HCT116 (cell line): Measurements from ENCODE around the gene GASK1A. TPM values are rescaled to one million over a fixed set of nuclear protein-coding genes. Genes with fewer than 3 reads are reported as not detected.

Experiments used
- ATAC-seq: fragments of 200-7000 bp; cut with Tn5 transposase; 2 replicates; pipeline ENCODE4 v1.9.1; 2020; ENCODE audit warnings: mild to moderate bottlenecking, moderate library complexity
- BruUV-seq: library from RNA; stranded (reverse); fragments of 400-500 nt; replicated peaks from 2 replicates; lab custom pipeline; 2021; lab: Mats Ljungman, UMichigan
- CTCF ChIA-PET: fragments of 300-600 bp; sonication (Branson Sonifier 250); formaldehyde crosslinking; loops from one replicate; lab custom pipeline; 2021; ENCODE audit warnings: antibody characterized with exemption; lab: Charles Lee
- POLR2A ChIA-PET: fragments of 300-600, 350-600 bp; sonication (Branson Sonifier 250); formaldehyde crosslinking; loops from one replicate; lab custom pipeline; 2021; ENCODE audit warnings: antibody characterized with exemption; lab: Charles Lee
- RAD21 ChIA-PET, 2 experiments: fragments of 300-600 bp; sonication (Branson Sonifier 250); formaldehyde crosslinking; loops; one replicate each; lab custom pipeline; 2023; ENCODE audit warnings: low total read pairs in 2 of 2; ENCODE audit not compliant: uncharacterized antibody in 2 of 2, unreplicated experiment in 2 of 2, low non-redundant PET in 1 of 2; lab: Charles Lee
- DNase-seq: peaks from one replicate; pipeline ENCODE4 v3.0.0-alpha.2; 2010; ENCODE audit warnings: low read depth, low spot score
- H2AFZ ChIP-seq: fragments of 200-600 bp; shearing (Covaris generic), sonication (generic); 2 replicates; pipeline ENCODE4 v1.6.1; 2017; ENCODE audit warnings: low read depth, mixed run types, mixed read lengths, antibody characterized with exemption, low read length; ENCODE audit not compliant: poor library complexity, severe bottlenecking
- H3K27ac ChIP-seq: 2 replicates; pipeline ENCODE4 v1.5.1; 2012; ENCODE audit warnings: low read depth, low read length
- H3K27me3 ChIP-seq: fragments of 200-600 bp; sonication (generic); 2 replicates; pipeline ENCODE4 v1.6.1; 2016; ENCODE audit warnings: mixed run types, low read length, mixed read lengths; ENCODE audit not compliant: insufficient read depth
- H3K36me3 ChIP-seq, 2 experiments: fragments of 200-500 bp in 1 of 2; fragments of 200-600 bp in 1 of 2; sonication (Bioruptor generic) in 1 of 2; sonication (generic) in 1 of 2; 2 replicates each; pipeline versions ENCODE4 v1.5.1 to v1.6.1; 2014 to 2016; ENCODE audit warnings: low read length in 2 of 2, inconsistent platforms in 1 of 2, mixed read lengths in 1 of 2, mixed run types in 1 of 2; ENCODE audit not compliant: insufficient read depth in 2 of 2, control insufficient read depth in 1 of 2
- H3K4me1 ChIP-seq, 2 experiments: fragments of 200-600 bp in 1 of 2; sonication (generic) in 1 of 2; 2 replicates each; pipeline versions ENCODE4 v1.5.1 to v1.6.1; 2012 to 2017; ENCODE audit warnings: low read length in 2 of 2, inconsistent platforms in 1 of 2, mild to moderate bottlenecking in 1 of 2, mixed read lengths in 1 of 2, mixed run types in 1 of 2, moderate library complexity in 1 of 2; ENCODE audit not compliant: insufficient read depth in 2 of 2, control insufficient read depth in 1 of 2
- H3K4me2 ChIP-seq: fragments of 200-600 bp; sonication (generic); 2 replicates; pipeline ENCODE4 v1.6.1; 2017; ENCODE audit warnings: mixed run types, low read length, mixed read lengths
- H3K4me3 ChIP-seq, 2 experiments: fragments of 200-600 bp in 1 of 2; sonication (generic) in 1 of 2; replicated peaks in 1 of 2; 2 replicates each; pipeline ENCODE4 v1.5.1; 2011 to 2016; ENCODE audit warnings: low read length in 2 of 2, control low read depth in 1 of 2, low read depth in 1 of 2, mild to moderate bottlenecking in 1 of 2, mixed read lengths in 1 of 2, mixed run types in 1 of 2
- H3K79me2 ChIP-seq: fragments of 200-600 bp; sonication (generic); 2 replicates; pipeline ENCODE4 v1.6.1; 2017; ENCODE audit warnings: mild to moderate bottlenecking, mixed run types, low read length, moderate library complexity, mixed read lengths; ENCODE audit not compliant: insufficient read depth
- H3K9ac ChIP-seq: fragments of 200-600 bp; sonication (generic); 2 replicates; pipeline ENCODE4 v1.6.1; 2016; ENCODE audit warnings: low read length, mixed read lengths
- H3K9me2 ChIP-seq: fragments of 200-600 bp; sonication (generic), shearing (Covaris generic); 2 replicates; pipeline ENCODE4 v1.6.1; 2017; ENCODE audit warnings: mixed run types, mild to moderate bottlenecking, moderate library complexity; ENCODE audit not compliant: insufficient read depth
- H3K9me3 ChIP-seq, 2 experiments: fragments of 200-500 bp in 1 of 2; fragments of 200-600 bp in 1 of 2; sonication (Bioruptor generic) in 1 of 2; sonication (generic) in 1 of 2; 2 replicates each; pipeline ENCODE4 v1.6.1; 2014 to 2017; ENCODE audit warnings: low read length in 2 of 2, mixed read lengths in 2 of 2, inconsistent platforms in 1 of 2, low read depth in 1 of 2, mild to moderate bottlenecking in 1 of 2, mixed run types in 1 of 2, moderate library complexity in 1 of 2; ENCODE audit not compliant: control insufficient read depth in 1 of 2, insufficient read depth in 1 of 2
- H4K20me1 ChIP-seq: fragments of 200-600 bp; sonication (generic), shearing (Covaris generic); 2 replicates; pipeline ENCODE4 v1.6.1; 2017; ENCODE audit warnings: mixed run types, mild to moderate bottlenecking, moderate library complexity; ENCODE audit not compliant: insufficient read depth
- ATF3 ChIP-seq: IDR thresholded peaks from 2 replicates; pipeline ENCODE4 v1.6.1; 2012
- CBX3 ChIP-seq: IDR thresholded peaks from 2 replicates; pipeline ENCODE4 v1.6.1; 2012; ENCODE audit warnings: low read depth
- CEBPB ChIP-seq: IDR thresholded peaks from 2 replicates; pipeline ENCODE4 v1.6.1; 2012; ENCODE audit warnings: low read depth
- EGR1 ChIP-seq: IDR thresholded peaks from 2 replicates; pipeline ENCODE4 v1.6.1; 2012; ENCODE audit warnings: low read depth
- EZH2phosphoT487 ChIP-seq: fragments of 200-600 bp; IDR thresholded peaks from 2 replicates; pipeline ENCODE4 v1.6.1; 2018; ENCODE audit warnings: antibody characterized with exemption, borderline replicate concordance
- FOSL1 ChIP-seq: IDR thresholded peaks from 2 replicates; pipeline ENCODE4 v1.6.1; 2012; ENCODE audit warnings: low read depth
- MAX ChIP-seq: IDR thresholded peaks from 2 replicates; pipeline ENCODE4 v1.6.1; 2012
- POLR2A ChIP-seq: IDR thresholded peaks from 2 replicates; pipeline ENCODE4 v1.7.0; 2011; ENCODE audit warnings: borderline replicate concordance; ENCODE audit not compliant: insufficient read depth, insufficient read length; ENCODE audit errors: extremely low read depth
- POLR2AphosphoS5 ChIP-seq: IDR thresholded peaks from 2 replicates; pipeline ENCODE4 v1.6.1; 2011; ENCODE audit warnings: mild to moderate bottlenecking, low read depth, low read length, moderate library complexity
- REST ChIP-seq: IDR thresholded peaks from 2 replicates; pipeline ENCODE4 v1.6.1; 2012; ENCODE audit warnings: low read depth
- SRF ChIP-seq: IDR thresholded peaks from 2 replicates; pipeline ENCODE4 v1.6.1; 2012; ENCODE audit warnings: low read depth
- YY1 ChIP-seq: IDR thresholded peaks from 2 replicates; pipeline ENCODE4 v1.6.1; 2011; ENCODE audit warnings: low read length, low read depth, moderate library complexity, mild to moderate bottlenecking; ENCODE audit not compliant: insufficient replicate concordance; ENCODE audit errors: extremely low read depth
- ZFX ChIP-seq: fragments of 450-650 bp; IDR thresholded peaks from 2 replicates; pipeline ENCODE4 v1.6.1; 2017
- intact Hi-C: fragments of 100-400 bp; cut with micrococcal nuclease; formaldehyde crosslinking; loops from 2 replicates; pipeline ENCODE4 v1.10.0; 2022
- total RNA-seq: library from RNA; stranded (reverse); gene quantifications from one replicate; pipeline ENCODE4 v1.2.1, GENCODE V29; 2021; ENCODE audit not compliant: unreplicated experiment
- TF ChIP-seq, protein P1 (sequence below), 3 experiments: fragments of 200-600 bp in 1 of 3; sonication (generic) in 1 of 3; IDR thresholded peaks in 2 of 3; conservative IDR thresholded peaks in 1 of 3; 2 replicates each; pipeline ENCODE4 v1.5.1; 2012 to 2017; ENCODE audit warnings: low read depth in 2 of 3, low read length in 2 of 3, antibody characterized with exemption in 1 of 3, borderline replicate concordance in 1 of 3, control low read depth in 1 of 3, mild to moderate bottlenecking in 1 of 3, mixed read lengths in 1 of 3, mixed run types in 1 of 3, moderate library complexity in 1 of 3; ENCODE audit not compliant: insufficient read depth in 1 of 3

GASK1A gene
- total RNA-seq, 1 experiment from 2014 or later = 1.0 TPM

GRCh38 chr3:42934111-42934510 lies 45.0 kb upstream of the GASK1A start (continued):
- TF ChIP-seq POLR2AphosphoS5 = no peak
- no peak for TF ChIP-seq EGR1
- TF ChIP-seq EZH2phosphoT487 = no peak
- TF ChIP-seq SRF = no peak
- TF ChIP-seq ATF3 = no peak
- TF ChIP-seq CEBPB = no peak
- TF ChIP-seq CBX3 = no peak
- no peak for TF ChIP-seq YY1
- TF ChIP-seq, protein P1, sequence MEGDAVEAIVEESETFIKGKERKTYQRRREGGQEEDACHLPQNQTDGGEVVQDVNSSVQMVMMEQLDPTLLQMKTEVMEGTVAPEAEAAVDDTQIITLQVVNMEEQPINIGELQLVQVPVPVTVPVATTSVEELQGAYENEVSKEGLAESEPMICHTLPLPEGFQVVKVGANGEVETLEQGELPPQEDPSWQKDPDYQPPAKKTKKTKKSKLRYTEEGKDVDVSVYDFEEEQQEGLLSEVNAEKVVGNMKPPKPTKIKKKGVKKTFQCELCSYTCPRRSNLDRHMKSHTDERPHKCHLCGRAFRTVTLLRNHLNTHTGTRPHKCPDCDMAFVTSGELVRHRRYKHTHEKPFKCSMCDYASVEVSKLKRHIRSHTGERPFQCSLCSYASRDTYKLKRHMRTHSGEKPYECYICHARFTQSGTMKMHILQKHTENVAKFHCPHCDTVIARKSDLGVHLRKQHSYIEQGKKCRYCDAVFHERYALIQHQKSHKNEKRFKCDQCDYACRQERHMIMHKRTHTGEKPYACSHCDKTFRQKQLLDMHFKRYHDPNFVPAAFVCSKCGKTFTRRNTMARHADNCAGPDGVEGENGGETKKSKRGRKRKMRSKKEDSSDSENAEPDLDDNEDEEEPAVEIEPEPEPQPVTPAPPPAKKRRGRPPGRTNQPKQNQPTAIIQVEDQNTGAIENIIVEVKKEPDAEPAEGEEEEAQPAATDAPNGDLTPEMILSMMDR (IDR thresholded peaks at IDR 0.05 in 2 of 3, conservative IDR thresholded peaks at IDR 0.05 in 1 of 3; ENCODE audit: borderline replicate concordance in 1 of 3, insufficient read depth in 1 of 3, low read depth in 2 of 3, low read length in 2 of 3) = no peak
- no peak for TF ChIP-seq MAX
- TF ChIP-seq ZFX = no peak

DNA sequence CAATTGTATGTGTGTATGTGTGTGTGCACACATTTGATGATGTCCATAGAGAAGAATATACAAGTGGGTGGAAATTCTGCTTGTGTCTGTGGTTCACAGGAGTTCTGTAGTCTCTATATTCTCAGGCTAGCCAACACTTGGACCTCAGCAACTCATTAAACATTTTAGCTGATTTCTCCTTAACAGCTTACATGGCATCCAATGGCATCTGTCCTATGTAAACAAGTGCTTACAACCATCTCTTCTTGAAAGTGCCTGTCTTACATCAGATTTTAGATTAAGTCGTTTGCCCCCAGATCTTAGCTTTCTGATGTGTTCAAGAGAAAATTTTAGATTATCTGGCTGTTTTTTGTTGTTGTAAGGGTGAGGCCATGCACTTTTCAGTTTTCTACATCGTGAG lies 44.2 kb upstream of the GASK1A start:
- H3K4me2 ChIP-seq = no peak overlapping the region
- H2AFZ ChIP-seq = no peak overlapping the region
- H3K36me3 ChIP-seq = no peaks in the 10 kb centered on the region
- no peaks in the 10 kb centered on the region for H3K4me1 ChIP-seq
- ChIA-PET CTCF (no interaction called here), POLR2A (no interaction called here), RAD21 (no interaction called here)
- no peak overlapping the region for H3K27ac ChIP-seq
- no peak overlapping the region for H3K9ac ChIP-seq
- BruUV-seq = no TSS peak
- ATAC-seq = no peak
- intact Hi-C loops = no loop called here
- no peaks in the 10 kb centered on the region for H3K9me3 ChIP-seq
- no peaks in the 10 kb centered on the region for H3K27me3 ChIP-seq
- TF ChIP-seq ATF3 (no peak), POLR2AphosphoS5 (no peak), REST (no peak), MAX (no peak), POLR2A (no peak), FOSL1 (no peak)
- no peak for DNase-seq
- H3K79me2 ChIP-seq = no peaks in the 10 kb centered on the region
- no peak overlapping the region for H3K4me3 ChIP-seq
- no peaks in the 10 kb centered on the region for H3K9me2 ChIP-seq
- H4K20me1 ChIP-seq = no peaks in the 10 kb centered on the region
